SIG-M5 treated with dmso at 0.1 percent for 504 hours (cell line): ENCODE results near the gene SSX5.
"Not testable (repeated sequence)": the region's sequence is repeated elsewhere in the genome, so short reads cannot be mapped to it uniquely, and the experiment has no call there.

Experiments
- DNase-seq: peaks from one replicate; lab custom pipeline; 2025; ENCODE audit not compliant: unreplicated experiment; lab: John Stamatoyannopoulos, UW

The SSX5 gene, protein sequence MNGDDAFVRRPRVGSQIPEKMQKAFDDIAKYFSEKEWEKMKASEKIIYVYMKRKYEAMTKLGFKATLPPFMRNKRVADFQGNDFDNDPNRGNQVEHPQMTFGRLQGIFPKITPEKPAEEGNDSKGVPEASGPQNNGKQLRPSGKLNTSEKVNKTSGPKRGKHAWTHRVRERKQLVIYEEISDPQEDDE

DNA sequence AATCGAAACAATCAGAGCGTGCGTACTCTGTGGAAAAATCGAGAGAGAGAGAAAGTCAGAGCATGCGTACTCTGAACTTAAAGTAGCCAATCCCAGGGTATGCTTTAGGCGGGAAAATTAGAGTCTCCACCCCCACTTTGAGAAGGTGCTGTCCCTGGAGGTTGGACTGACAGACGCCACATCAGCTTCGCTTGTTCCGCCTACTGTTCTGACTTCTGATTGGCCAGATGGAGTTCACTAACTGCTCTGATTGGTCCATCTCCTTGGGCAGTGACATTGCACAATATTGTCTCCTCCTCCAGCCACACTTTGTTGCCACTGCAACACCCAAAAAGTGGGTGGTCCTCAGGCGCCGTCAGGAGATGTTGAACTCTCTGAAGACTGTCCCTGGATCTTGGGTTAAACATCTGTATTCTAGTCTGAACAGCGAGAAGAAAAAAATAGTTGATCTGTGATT is at the start of gene SSX5:
TSS of gene SSX5 (minus strand) at position 51 of the 457 bp plus-strand sequence. CDS start 1,437 bp downstream, outside the sequence.
- no peak for DNase-seq

DNA sequence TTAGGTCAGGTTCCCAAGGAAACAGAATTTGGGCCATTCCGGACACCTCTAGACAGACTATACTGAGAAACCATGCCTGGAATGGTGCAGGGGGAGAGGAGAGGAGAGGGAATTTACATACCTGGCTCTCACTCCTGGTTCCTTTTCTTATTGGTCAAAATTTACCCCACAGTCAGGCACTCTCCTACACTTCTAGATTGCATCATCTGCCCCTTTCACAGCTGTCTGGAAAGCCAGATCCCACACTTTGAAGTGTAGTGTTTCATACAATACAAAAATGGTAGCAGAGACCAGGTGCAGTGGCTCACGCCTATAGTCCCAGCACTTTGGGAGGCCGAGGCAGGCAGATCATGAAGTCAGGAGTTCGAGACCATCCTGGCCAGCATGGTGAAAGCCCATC is 27.6 kb upstream of the SSX5 start:
- DNase-seq: not testable (repeated sequence)

- DNase-seq: not testable (repeated sequence)
Measured at GRCh38 chrX:48214341-48214740, 17.7 kb upstream of the SSX5 start.

DNA sequence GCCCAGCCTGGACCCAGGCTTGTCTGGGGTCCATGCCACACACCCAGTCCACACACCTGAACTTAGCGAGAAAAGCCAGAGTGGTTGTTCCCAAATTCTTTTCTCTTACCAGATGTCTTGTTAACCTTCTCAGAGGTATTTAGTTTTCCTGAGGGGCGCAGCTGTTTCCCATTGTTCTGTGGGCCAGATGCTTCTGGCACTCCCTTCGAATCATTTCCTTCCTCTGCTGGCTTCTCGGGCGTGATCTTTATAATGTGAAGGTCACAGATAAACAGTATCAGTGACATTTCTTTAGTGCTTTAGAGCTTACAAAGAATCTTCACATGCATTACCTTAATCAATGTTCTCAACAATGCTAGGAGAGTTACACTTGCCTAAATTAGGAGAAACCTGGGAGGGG is 6.6 kb downstream of the SSX5 start:
- DNase-seq: not testable (repeated sequence)

GRCh38 chrX:48181882-48182281 is 14.7 kb downstream of the SSX5 start:
- not testable (repeated sequence) for DNase-seq

- DNase-seq: no peak
Measured at GRCh38 chrX:48180811-48181210, 15.8 kb downstream of the SSX5 start.

DNA sequence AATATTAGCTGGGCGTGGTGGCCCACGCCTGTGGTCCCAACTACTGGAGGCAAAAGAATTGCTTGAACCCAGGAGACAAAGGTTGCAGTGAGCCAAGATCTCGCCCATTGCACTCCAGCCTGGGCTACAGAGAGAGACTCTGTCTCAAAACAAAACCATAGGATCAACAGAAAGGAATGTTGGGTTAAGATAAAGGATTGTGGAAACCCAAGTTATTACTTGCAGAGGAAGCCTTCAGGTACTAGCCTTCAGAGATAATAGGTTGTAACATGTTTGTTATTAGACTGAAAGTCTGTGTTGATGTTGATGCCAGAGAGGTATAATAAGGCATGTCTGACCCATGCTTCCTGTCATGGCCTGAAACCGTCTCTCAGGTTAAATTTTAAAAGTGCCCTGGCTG is 16.9 kb downstream of the SSX5 start:
- DNase-seq: no peak

GRCh38 chrX:48166322-48166721 is 30.3 kb downstream of the SSX5 start:
- not testable (repeated sequence) for DNase-seq

DNA sequence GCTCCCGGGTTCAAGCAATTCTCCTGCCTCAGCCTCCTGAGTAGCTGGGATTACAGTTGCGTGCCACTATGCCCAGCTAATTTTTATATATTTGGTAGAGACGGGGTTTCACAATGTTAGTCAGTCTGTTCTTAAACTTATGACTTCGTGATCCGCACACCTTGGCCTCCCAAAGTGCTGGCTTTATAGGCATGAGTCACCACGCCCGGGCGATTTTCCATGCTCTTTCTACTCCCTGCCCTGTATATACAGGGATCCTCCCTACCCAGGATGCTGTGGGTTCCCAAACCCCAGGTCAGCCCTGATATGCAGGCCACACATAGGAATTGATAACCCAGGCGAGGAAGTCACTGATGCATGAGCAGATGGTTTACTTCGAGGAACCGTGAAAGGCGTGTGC is 31.4 kb downstream of the SSX5 start:
- no peak for DNase-seq

DNA sequence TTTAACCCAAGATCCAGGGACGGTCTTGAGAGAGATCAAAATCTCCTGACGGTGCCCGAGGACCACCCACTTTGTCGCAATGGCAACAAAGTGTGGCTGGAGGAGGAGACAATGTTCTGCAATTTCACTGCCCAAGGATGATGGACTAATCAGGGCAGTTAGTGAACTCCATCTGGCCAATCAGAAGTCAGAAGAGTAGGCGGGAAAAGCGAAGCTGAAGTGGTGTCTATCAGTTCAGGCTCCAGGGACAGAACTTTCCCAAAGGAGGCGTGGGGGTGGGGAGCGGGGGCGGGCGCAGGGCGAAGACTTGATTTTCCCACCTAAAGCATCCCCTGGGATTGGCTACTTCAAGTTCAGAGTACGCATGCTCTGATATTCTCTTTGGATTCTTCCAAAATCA is 40.6 kb downstream of the SSX5 start:
- no peak for DNase-seq

- no peak for DNase-seq
Measured at GRCh38 chrX:48154796-48155195, 41.8 kb downstream of the SSX5 start.

GRCh38 chrX:48153769-48154168 is 42.8 kb downstream of the SSX5 start:
- DNase-seq: no peak

DNA sequence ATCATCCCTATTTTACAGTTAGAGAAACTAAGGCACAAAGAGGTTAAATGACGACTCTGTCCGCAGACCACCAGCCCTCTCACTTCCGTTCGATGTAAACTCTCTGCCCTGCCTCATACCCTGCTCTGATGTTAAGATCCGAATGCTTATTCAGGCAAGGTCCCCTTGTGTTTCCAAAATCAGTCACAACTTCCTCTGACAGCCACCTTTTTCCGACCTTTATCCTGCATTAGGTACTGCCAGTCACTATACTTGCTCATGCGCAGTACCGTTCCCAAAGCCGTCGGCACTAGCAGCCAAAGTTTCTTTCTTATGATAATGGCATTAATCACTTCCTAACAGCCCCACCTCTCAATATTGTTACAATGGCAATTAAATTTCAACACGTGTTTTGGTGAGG is 53.9 kb downstream of the SSX5 start:
- DNase-seq: not testable (repeated sequence)

- not testable (repeated sequence) for DNase-seq
Measured at GRCh38 chrX:48141810-48142508, 54.6 kb downstream of the SSX5 start.

GRCh38 chrX:48139076-48139475 is 57.5 kb downstream of the SSX5 start:
- not testable (repeated sequence) for DNase-seq
